GM12878 (cell line): Measurements from ENCODE around the gene C1orf87. TPM values are rescaled to one million over a fixed set of nuclear protein-coding genes. Genes with fewer than 3 reads are reported as not detected.

Experiments used
- ATAC-seq: fragments of 200-7000 bp; cut with Tn5 transposase; 3 replicates; pipeline ENCODE4 v1.9.1; 2020; ENCODE audit warnings: mild to moderate bottlenecking, moderate library complexity
- BruUV-seq: library from RNA; stranded (reverse); fragments of 400-500 nt; replicated peaks from 2 replicates; lab custom pipeline; 2021; lab: Mats Ljungman, UMichigan
- CTCF ChIA-PET: fragments of 300-600 bp; sonication (Branson Sonifier 250); formaldehyde crosslinking; extraction: SDS; loops from one replicate; lab custom pipeline; 2021; ENCODE audit warnings: inconsistent platforms; lab: Yijun Ruan, JAX
- POLR2A ChIA-PET: fragments of 350-600 bp; formaldehyde crosslinking; extraction: SDS; loops from one replicate; lab custom pipeline; 2021; ENCODE audit warnings: inconsistent platforms; lab: Charles Lee
- RAD21 ChIA-PET: fragments of 300-600 bp; sonication (Branson Sonifier 250); formaldehyde crosslinking; loops from one replicate; lab custom pipeline; 2023; ENCODE audit warnings: antibody characterized with exemption; ENCODE audit not compliant: unreplicated experiment; lab: Charles Lee
- SMC1A ChIA-PET: fragments of 300-600 bp; sonication (Branson Sonifier 250); formaldehyde crosslinking; loops from one replicate; lab custom pipeline; 2023; ENCODE audit not compliant: unreplicated experiment, uncharacterized antibody; lab: Charles Lee
- DNase-seq: peaks from one replicate; pipeline ENCODE4 v3.0.0-alpha.2; 2011; ENCODE audit warnings: low read depth, low spot score
- FAIRE-seq: peaks from 3 replicates; lab custom pipeline; 2011; peaks lifted over from hg19 to GRCh38; lab: Jason Lieb, UNC
- H2AFZ ChIP-seq: 2 replicates; pipeline ENCODE4 v1.6.0; 2011; ENCODE audit warnings: low read depth, low read length, control low read depth; ENCODE audit not compliant: control insufficient read depth
- H3K27ac ChIP-seq: 2 replicates; pipeline ENCODE4 v1.5.1; 2011; ENCODE audit warnings: control low read depth; ENCODE audit not compliant: control insufficient read depth, insufficient read depth
- H3K27me3 ChIP-seq, 2 experiments: replicated peaks in 1 of 2; 2 replicates each; pipeline versions ENCODE4 v1.6.0 to v1.6.1; 2011; ENCODE audit warnings: low read length in 1 of 2; ENCODE audit not compliant: control insufficient read depth in 2 of 2, insufficient read depth in 2 of 2
- H3K36me3 ChIP-seq, 2 experiments: 2 replicates each; pipeline ENCODE4 v1.5.1; 2011; ENCODE audit warnings: low read length in 1 of 2; ENCODE audit not compliant: control insufficient read depth in 2 of 2, insufficient read depth in 2 of 2
- H3K4me1 ChIP-seq: 2 replicates; pipeline ENCODE4 v1.6.1; 2011; ENCODE audit warnings: mild to moderate bottlenecking, low read length, moderate library complexity, mixed read lengths; ENCODE audit not compliant: control insufficient read depth, insufficient read depth
- H3K4me2 ChIP-seq: 2 replicates; pipeline ENCODE4 v1.6.0; 2011; ENCODE audit warnings: control low read depth; ENCODE audit not compliant: control insufficient read depth, insufficient read depth
- H3K4me3 ChIP-seq: fragments of 200-600 bp; sonication (generic); 2 replicates; pipeline ENCODE4 v1.5.1; 2016
- H3K79me2 ChIP-seq: 2 replicates; pipeline ENCODE4 v1.6.0; 2011; ENCODE audit warnings: low read length; ENCODE audit not compliant: control insufficient read depth, insufficient read depth
- H3K9ac ChIP-seq: 2 replicates; pipeline ENCODE4 v1.8.0; 2011; ENCODE audit warnings: low read length, control low read depth, mixed read lengths; ENCODE audit not compliant: control insufficient read depth, insufficient read depth
- H3K9me3 ChIP-seq: replicated peaks from 3 replicates; pipeline ENCODE4 v1.5.1; 2011; ENCODE audit warnings: mild to moderate bottlenecking, low read length; ENCODE audit not compliant: control insufficient read depth, insufficient read depth
- H4K20me1 ChIP-seq: 2 replicates; pipeline ENCODE4 v1.6.0; 2011; ENCODE audit not compliant: control insufficient read depth, insufficient read depth
- KDM1A ChIP-seq: fragments of 200-600 bp; sonication (generic); IDR thresholded peaks from 2 replicates; pipeline ENCODE4 v1.6.1; 2016; ENCODE audit warnings: borderline replicate concordance
- SMAD1 ChIP-seq: fragments of 450-650 bp; IDR thresholded peaks from 2 replicates; pipeline ENCODE4 v1.6.1; 2018; ENCODE audit warnings: mild to moderate bottlenecking, low read depth; ENCODE audit not compliant: partially characterized antibody
- in situ Hi-C: fragments of 300-500 bp; cut with MboI; formaldehyde crosslinking; loops from 9 replicates; pipeline ENCODE4 v1.14.3; 2018; ENCODE audit warnings: mixed read lengths
- intact Hi-C: fragments of 100-400 bp; cut with micrococcal nuclease; formaldehyde crosslinking; loops from one replicate; pipeline ENCODE4 v1.14.2; 2022; ENCODE audit not compliant: unreplicated experiment
- polyA plus RNA-seq, 11 experiments: library from polyadenylated mRNA; depleted of rRNA in 4 of 11; unstranded in 6 of 11; stranded (reverse) in 5 of 11; fragments of >200 nt; fragmentation: Nextera tagmentation in 4 of 11; fragmentation: Illumina TruSeq in 1 of 11; extraction: Ambion mirVana in 4 of 11; extraction: Trizol in 1 of 11; gene quantifications; 1 replicate in 1 of 11; 2 replicates in 10 of 11; pipeline versions ENCODE4 v1.2.1 to v1.2.3, GENCODE V29; 2011 to 2016; ENCODE audit warnings: inconsistent platforms in 2 of 11, missing spikeins in 2 of 11, low read depth in 1 of 11
- total RNA-seq, 4 experiments: library from RNA; depleted of rRNA in 3 of 4; stranded (reverse); fragments of >200 nt in 3 of 4; fragmentation: Illumina TruSeq in 1 of 4; extraction: Trizol in 1 of 4; gene quantifications; 2 replicates each; pipeline versions ENCODE4 v1.2.1 to v1.2.3, GENCODE V29; 2013 to 2021
- TF ChIP-seq, protein P1 (sequence below): IDR thresholded peaks from 2 replicates; pipeline ENCODE4 v1.6.1; 2012; ENCODE audit warnings: mild to moderate bottlenecking, low read depth, low read length
- TF ChIP-seq, protein P2 (sequence below): fragments of 450-650 bp; IDR thresholded peaks from 2 replicates; pipeline ENCODE4 v1.6.1; 2018; ENCODE audit warnings: mild to moderate bottlenecking, low read depth, moderate library complexity; ENCODE audit not compliant: partially characterized antibody

C1orf87 gene
- total and polyA plus RNA-seq, 10 of the 15 experiments (the other 5 are each of a cell fraction or from before 2014, with no cell fraction given) = not detected

DNA sequence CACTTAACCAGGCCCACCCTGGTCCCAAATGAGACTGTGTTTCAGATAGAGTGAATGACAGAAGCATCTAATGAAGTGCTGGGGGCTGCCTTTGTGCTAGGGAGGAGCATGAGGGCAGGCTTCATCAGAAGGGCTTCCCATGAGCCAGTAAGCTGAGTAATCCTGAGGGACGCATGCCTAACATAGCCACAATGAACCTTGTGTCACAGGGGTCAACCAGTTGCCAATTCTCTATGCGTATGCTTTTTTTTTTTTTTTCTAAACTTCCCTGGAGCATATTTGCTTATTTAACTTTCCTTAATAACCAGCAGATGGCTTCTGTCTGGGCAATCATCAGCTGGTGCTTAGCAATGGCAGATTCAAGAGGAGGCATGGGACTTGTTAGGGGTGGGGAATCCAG is 121.5 kb downstream of the C1orf87 start (continued):
- TF ChIP-seq, protein P1, sequence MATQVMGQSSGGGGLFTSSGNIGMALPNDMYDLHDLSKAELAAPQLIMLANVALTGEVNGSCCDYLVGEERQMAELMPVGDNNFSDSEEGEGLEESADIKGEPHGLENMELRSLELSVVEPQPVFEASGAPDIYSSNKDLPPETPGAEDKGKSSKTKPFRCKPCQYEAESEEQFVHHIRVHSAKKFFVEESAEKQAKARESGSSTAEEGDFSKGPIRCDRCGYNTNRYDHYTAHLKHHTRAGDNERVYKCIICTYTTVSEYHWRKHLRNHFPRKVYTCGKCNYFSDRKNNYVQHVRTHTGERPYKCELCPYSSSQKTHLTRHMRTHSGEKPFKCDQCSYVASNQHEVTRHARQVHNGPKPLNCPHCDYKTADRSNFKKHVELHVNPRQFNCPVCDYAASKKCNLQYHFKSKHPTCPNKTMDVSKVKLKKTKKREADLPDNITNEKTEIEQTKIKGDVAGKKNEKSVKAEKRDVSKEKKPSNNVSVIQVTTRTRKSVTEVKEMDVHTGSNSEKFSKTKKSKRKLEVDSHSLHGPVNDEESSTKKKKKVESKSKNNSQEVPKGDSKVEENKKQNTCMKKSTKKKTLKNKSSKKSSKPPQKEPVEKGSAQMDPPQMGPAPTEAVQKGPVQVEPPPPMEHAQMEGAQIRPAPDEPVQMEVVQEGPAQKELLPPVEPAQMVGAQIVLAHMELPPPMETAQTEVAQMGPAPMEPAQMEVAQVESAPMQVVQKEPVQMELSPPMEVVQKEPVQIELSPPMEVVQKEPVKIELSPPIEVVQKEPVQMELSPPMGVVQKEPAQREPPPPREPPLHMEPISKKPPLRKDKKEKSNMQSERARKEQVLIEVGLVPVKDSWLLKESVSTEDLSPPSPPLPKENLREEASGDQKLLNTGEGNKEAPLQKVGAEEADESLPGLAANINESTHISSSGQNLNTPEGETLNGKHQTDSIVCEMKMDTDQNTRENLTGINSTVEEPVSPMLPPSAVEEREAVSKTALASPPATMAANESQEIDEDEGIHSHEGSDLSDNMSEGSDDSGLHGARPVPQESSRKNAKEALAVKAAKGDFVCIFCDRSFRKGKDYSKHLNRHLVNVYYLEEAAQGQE = no peak
- TF ChIP-seq, all 136 proteins: peak for 0

DNA sequence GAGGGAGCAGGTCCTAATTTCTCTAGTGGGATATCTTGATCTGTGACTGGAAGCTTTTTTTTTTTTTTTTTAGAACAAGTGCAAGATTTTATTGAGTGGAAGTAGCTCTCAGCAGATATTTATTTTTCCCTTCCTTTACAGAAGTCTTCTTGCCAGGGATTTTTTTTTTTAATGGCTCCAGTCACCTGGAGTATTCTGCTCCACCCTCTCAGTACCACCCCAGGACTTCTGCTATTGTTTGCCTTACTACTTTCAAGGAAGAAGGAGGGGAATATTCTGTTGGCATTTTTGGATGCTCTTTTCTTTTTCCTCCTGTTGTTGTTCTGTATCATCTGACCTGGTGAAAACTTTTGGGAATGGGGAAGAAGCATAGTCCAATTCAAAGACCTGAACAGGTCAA is 123.9 kb downstream of the C1orf87 start:
- no peak overlapping the region for H2AFZ ChIP-seq
- FAIRE-seq (no peak), ATAC-seq (no peak), DNase-seq (no peak)
- in situ Hi-C loops = no loop called here
- no peaks in the 10 kb centered on the region for H3K9me3 ChIP-seq
- no peak overlapping the region for H3K9ac ChIP-seq
- H3K27me3 ChIP-seq = no peaks in the 10 kb centered on the region
- no TSS peak for BruUV-seq
- no peak overlapping the region for H3K4me3 ChIP-seq
- no peaks in the 10 kb centered on the region for H3K36me3 ChIP-seq
- no peaks in the 10 kb centered on the region for H3K79me2 ChIP-seq
- ChIA-PET POLR2A (no interaction called here), RAD21 (interaction anchor here (1.0 to 1.5 kb wide), 2 partner anchors 69 to 191 kb away, joined by 3 read pairs; no protein-coding TSS in a partner anchor), SMC1A (interaction anchor here (0.6 to 1.8 kb wide), 5 partner anchors 15 to 69 kb away, joined by 3 to 4 read pairs (median 3); no protein-coding TSS in a partner anchor), CTCF (interaction anchor here (0.6 to 2.8 kb wide), 6 partner anchors 15 to 815 kb away, joined by 3 to 22 read pairs (median 4); no protein-coding TSS in a partner anchor)
- intact Hi-C loops = loop anchor here (5.0 kb wide), 1 partner anchor 172 kb away; no protein-coding TSS in a partner anchor
- H3K4me2 ChIP-seq = no peak overlapping the region
- no peaks in the 10 kb centered on the region for H3K4me1 ChIP-seq
- H4K20me1 ChIP-seq = no peaks in the 10 kb centered on the region
- no peak overlapping the region for H3K27ac ChIP-seq
- no peak for TF ChIP-seq SMAD1
- TF ChIP-seq KDM1A = no peak
- TF ChIP-seq, protein P2, sequence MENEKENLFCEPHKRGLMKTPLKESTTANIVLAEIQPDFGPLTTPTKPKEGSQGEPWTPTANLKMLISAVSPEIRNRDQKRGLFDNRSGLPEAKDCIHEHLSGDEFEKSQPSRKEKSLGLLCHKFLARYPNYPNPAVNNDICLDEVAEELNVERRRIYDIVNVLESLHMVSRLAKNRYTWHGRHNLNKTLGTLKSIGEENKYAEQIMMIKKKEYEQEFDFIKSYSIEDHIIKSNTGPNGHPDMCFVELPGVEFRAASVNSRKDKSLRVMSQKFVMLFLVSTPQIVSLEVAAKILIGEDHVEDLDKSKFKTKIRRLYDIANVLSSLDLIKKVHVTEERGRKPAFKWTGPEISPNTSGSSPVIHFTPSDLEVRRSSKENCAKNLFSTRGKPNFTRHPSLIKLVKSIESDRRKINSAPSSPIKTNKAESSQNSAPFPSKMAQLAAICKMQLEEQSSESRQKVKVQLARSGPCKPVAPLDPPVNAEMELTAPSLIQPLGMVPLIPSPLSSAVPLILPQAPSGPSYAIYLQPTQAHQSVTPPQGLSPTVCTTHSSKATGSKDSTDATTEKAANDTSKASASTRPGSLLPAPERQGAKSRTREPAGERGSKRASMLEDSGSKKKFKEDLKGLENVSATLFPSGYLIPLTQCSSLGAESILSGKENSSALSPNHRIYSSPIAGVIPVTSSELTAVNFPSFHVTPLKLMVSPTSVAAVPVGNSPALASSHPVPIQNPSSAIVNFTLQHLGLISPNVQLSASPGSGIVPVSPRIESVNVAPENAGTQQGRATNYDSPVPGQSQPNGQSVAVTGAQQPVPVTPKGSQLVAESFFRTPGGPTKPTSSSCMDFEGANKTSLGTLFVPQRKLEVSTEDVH = no peak
